ENCODE results near the gene CDCA7.
"Not testable (repeated sequence)": the region's sequence is repeated elsewhere in the genome, so short reads cannot be mapped to it uniquely, and the experiment has no call there.

Gene CDCA7

DNA sequence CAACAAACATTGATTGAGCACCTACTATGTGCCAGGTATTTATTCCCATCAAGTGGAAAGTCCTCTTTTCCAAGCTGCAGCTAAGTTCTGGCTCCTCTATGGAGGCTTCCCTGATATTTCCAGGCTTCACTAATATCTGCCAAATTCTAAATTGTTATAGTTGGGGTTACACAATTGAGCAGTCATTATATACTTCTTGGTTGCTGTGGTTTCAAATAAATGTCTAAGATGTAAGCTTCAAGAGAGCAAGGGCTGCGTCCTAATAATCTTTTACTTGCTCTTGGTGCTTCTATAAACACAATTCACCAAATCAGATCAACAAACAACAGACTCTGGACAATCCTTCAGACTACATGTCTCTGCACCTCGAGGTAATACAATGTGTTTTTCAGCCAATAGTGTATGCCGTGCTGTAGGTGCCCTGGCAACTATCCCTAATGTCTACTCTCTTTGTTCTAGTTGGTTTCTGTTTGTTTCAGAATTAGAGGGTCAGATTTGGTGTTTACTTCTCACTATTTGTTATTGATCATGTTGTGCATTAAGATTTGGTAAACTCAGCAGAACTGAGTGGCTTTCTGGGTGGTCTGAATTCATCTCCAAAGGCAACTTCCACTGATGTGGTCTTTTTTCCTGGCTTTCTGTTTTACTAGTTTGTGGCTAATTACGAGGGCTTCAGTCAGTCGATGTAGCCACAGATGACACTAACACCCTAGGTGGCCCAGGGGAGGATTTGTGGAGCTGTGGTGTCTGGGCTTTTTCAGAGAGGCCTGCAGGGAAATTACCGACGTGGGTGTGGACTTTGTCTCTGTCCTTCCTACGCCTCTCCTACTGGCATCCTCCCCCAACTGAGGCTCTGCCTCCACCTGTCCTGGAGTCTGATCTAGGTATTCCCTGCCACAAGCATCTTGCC lies 50.4 kb downstream of the CDCA7 start:
- DNase-seq = no peak

DNA sequence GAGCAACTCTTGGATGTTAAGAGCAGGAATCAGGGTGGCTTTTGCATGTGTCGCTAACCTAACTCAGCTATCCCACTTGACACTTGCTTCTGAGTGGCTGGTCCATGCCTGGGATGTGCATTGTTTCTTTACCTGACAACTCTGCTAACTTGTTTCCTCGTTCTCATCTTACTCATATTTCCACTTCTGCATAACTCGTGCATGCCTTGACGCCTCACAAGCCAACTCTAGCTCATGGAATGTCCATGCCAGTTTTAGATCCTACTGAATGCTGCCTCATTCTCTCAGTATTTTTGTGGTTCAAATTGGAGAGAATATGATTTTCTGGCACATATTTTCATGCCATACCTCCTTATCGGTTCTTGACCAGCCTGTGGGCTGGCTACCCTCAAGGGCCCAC lies 52.5 kb downstream of the CDCA7 start:
- no peak for DNase-seq

DNA sequence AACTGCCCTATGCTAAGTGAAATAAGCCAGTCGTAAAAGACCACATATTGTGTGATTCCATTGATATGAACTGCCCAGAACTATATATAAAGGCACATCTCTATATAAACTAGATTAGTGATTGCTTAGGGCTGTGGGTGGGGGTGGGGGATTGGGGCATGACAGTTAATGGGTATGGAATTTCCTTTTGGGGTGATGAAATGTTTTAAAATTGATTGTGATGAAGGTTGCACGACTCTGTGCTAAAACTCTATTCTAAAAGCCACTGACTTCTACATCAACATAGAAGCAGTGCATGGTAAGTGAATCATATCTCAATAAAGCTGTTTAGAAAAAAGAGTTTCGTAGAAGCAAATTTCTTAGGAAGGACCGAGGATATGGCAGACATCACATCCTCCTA lies 53.0 kb downstream of the CDCA7 start:
- DNase-seq = no peak

- no peak for DNase-seq
Observed at GRCh38 chr2:173410579-173410978, 55.9 kb downstream of the CDCA7 start.

GRCh38 chr2:173412628-173413027 lies 58.0 kb downstream of the CDCA7 start:
- no peak for DNase-seq

DNA sequence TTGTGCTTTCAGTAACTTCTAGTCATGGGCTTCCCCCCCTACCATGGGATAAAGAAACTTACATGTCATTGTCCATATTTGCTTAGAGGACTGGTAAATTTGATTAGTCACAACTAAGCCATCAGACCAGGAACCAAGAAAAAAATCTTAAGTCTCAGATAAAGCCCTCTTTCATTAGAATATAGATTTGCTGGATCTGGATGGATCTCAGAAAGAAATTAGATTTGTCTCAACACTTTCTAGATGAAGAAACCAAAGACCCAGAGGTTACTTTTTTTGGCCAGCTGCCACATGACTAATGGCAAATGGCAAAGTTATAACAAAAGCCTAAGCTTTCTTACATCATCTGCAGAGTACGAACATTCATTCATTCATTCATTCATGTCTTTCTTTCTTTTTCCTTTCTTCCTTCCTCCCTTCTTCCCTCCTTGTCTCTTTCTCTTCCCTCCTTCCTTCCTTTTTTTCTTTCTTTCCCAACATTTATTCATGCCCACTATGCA lies 60.2 kb downstream of the CDCA7 start:
- DNase-seq = no peak

GRCh38 chr2:173415431-173416381 lies 61.0 kb downstream of the CDCA7 start:
- no peak for DNase-seq

GRCh38 chr2:173416415-173417152 lies 61.9 kb downstream of the CDCA7 start:
- DNase-seq = not testable (repeated sequence)

GRCh38 chr2:173417341-173417740 lies 62.7 kb downstream of the CDCA7 start:
- no peak for DNase-seq

- DNase-seq = no peak
Observed at GRCh38 chr2:173417802-173418201, 63.1 kb downstream of the CDCA7 start.
